ENCODE measurements around the gene NTNG2.

Gene NTNG2

DNA sequence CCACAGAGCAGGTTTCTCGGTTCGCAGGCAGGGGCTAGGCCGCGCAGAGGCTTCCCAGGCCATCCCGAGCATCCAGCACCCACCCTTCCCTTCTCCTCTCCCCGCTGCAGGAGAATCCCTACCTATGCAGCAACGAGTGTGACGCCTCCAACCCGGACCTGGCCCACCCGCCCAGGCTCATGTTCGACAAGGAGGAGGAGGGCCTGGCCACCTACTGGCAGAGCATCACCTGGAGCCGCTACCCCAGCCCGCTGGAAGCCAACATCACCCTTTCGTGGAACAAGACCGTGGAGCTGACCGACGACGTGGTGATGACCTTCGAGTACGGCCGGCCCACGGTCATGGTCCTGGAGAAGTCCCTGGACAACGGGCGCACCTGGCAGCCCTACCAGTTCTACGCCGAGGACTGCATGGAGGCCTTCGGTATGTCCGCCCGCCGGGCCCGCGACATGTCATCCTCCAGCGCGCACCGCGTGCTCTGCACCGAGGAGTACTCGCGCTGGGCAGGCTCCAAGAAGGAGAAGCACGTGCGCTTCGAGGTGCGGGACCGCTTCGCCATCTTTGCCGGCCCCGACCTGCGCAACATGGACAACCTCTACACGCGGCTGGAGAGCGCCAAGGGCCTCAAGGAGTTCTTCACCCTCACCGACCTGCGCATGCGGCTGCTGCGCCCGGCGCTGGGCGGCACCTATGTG is 36.1 kb downstream of the NTNG2 start:
- no peak for DNase-seq (ENCODE audit: low read depth, low spot score)
- Histone ChIP-seq H3K9ac (ENCODE audit: insufficient read length) (no peak overlapping the region), H3K27ac (no peak overlapping the region), H3K36me3 (ENCODE audit: insufficient read depth, low read length) (no peaks in the 10 kb centered on the region), H3K9me3 (ENCODE audit: low read depth, low read length) (no peaks in the 10 kb centered on the region), H3K4me3 (no peak overlapping the region)
- TF ChIP-seq FOXP2 (optimal IDR thresholded peaks at IDR 0.05; ENCODE audit: control extremely low read depth, extremely low read length, insufficient read depth) (no peak), EZH2 (IDR thresholded peaks at IDR 0.05) (no peak), POLR2AphosphoS5 (IDR thresholded peaks at IDR 0.05; ENCODE audit: borderline replicate concordance, low read depth, low read length) (no peak)

DNA sequence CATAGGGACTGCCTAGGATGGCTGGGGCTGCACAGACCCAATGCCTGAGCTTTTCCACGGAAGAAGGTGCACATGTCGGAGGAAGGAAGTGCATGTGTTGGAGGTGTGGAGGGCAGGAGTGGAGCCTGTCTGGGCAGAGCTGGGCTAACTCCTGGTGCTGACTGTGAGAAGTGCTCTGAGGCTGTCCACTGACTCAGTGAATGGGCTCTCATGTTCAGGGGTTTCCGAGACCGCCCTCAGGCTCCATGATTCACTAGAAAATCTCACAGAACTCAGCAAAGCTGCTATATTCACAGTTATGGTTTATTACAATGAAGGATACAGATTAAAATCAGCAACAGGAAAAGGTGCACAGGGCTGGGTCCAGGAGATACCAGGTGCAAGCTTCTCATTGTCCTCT is 37.2 kb downstream of the NTNG2 start:
- DNase-seq (ENCODE audit: low read depth, low spot score), result no peak
- Histone ChIP-seq H3K27ac (no peak overlapping the region), H3K4me3 (no peak overlapping the region), H3K9me3 (ENCODE audit: low read depth, low read length) (no peaks in the 10 kb centered on the region), H3K36me3 (ENCODE audit: insufficient read depth, low read length) (no peaks in the 10 kb centered on the region), H3K9ac (ENCODE audit: insufficient read length) (no peak overlapping the region)
- no peak for TF ChIP-seq FOXP2 (optimal IDR thresholded peaks at IDR 0.05; ENCODE audit: control extremely low read depth, extremely low read length, insufficient read depth)

DNA sequence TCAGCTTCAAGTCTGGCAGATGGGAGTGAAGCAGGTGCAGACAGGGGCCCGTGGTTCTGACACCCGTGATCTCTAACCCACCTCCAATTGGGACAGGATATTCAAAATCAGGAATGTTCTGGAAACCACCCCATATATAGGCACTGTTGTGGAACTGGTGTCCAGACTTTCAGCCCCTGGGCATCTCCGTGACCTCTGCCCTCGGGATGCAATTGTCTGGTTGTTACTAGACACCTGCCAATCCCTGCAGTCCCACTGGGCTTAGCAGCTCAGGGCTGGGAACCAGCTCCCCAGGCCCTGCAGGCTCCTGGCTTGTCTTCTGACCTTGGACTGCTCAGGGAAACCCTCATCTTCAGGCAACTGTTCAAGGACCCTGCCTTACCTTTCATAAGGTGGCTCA is 38.8 kb downstream of the NTNG2 start:
- DNase-seq (ENCODE audit: low read depth, low spot score), result no peak
- H3K36me3 ChIP-seq (ENCODE audit: insufficient read depth, low read length), result no peaks in the 10 kb centered on the region
- H3K27ac ChIP-seq, result no peak overlapping the region
- H3K9ac ChIP-seq (ENCODE audit: insufficient read length), result no peak overlapping the region
- H3K9me3 ChIP-seq (ENCODE audit: low read depth, low read length), result no peaks in the 10 kb centered on the region
- H3K4me3 ChIP-seq, result no peak overlapping the region
- TF ChIP-seq EZH2 (IDR thresholded peaks at IDR 0.05), result no peak
- TF ChIP-seq FOXP2 (optimal IDR thresholded peaks at IDR 0.05; ENCODE audit: control extremely low read depth, extremely low read length, insufficient read depth), result no peak
- no peak for TF ChIP-seq POLR2AphosphoS5 (IDR thresholded peaks at IDR 0.05; ENCODE audit: borderline replicate concordance, low read depth, low read length)

DNA sequence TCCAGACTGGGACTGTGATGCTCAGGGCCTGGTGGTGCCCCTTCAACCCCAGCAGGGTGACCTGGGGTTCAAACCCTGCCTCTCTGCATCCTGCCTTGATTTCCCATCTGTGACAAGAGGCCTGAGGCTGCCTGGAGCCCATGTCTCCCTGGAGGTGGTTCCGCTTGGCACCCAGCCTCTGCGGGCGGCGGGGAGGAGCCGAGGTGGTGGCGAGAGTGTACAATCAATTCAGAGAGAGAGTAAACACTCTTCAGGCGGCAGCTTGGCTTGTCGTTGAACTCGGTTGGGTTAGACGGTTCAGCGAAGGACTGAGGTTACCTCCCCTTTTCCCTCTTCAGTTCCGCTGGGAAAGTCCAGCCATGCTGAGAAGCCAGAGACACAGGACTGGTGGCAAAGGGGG is 39.3 kb downstream of the NTNG2 start:
- TF ChIP-seq EZH2 (IDR thresholded peaks at IDR 0.05), result no peak
- TF ChIP-seq POLR2AphosphoS5 (IDR thresholded peaks at IDR 0.05; ENCODE audit: borderline replicate concordance, low read depth, low read length), result no peak
- no peak for TF ChIP-seq FOXP2 (optimal IDR thresholded peaks at IDR 0.05; ENCODE audit: control extremely low read depth, extremely low read length, insufficient read depth)
- no peak overlapping the region for H3K4me3 ChIP-seq
- no peak for DNase-seq (ENCODE audit: low read depth, low spot score)
- H3K27ac ChIP-seq, result no peak overlapping the region
- no peaks in the 10 kb centered on the region for H3K36me3 ChIP-seq (ENCODE audit: insufficient read depth, low read length)
- H3K9ac ChIP-seq (ENCODE audit: insufficient read length), result no peak overlapping the region
- no peaks in the 10 kb centered on the region for H3K9me3 ChIP-seq (ENCODE audit: low read depth, low read length)

DNA sequence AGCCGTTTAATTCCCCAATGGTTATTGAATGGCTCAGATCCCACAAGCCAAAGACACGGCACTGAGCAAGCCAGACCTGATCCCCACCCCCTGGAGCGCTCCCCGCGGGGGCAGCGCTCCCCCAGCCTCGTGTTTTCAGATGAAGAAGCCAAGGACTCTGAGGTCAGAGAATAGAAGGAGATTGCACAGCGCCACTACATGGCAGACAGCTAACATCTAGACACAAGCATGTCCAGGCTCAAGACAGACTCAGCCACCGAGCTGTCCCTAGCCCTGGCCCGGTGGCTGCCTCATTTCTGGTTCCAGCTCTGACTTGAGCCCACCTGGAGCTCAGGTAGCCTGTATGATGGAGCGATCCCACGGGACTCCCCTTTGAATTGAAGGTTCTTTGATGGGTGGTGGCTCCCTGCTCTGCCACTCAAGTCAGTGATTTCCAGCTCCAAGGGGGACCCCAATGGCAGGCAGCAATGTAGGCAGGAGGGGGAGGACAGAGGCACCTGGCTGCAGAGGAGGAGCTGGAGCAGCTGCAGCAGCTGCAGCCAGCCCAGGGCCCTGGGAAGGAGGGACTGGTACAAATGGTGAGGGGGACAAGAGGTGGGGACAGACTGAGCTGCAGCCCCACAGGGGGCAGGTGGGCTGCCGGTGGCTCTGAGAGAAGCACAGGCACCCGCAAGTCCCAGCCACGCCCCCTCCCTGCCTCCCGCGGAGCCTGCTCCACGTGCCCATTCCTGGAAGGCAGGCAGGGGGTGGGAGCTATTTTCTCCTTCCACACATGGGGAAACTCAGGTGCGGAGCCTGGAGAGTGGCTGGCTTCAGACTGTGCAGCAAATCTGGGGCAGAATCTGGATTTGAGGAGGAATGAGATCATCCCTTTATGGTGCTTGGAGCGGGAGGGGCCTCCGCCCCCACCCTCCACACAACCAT is 40.2 kb downstream of the NTNG2 start:
- Histone ChIP-seq H3K9me3 (ENCODE audit: low read depth, low read length) (no peaks in the 10 kb centered on the region), H3K9ac (ENCODE audit: insufficient read length) (no peak overlapping the region), H3K4me3 (no peak overlapping the region), H3K27ac (no peak overlapping the region), H3K36me3 (ENCODE audit: insufficient read depth, low read length) (no peaks in the 10 kb centered on the region)
- TF ChIP-seq POLR2AphosphoS5 (IDR thresholded peaks at IDR 0.05; ENCODE audit: borderline replicate concordance, low read depth, low read length), result no peak
- no peak for TF ChIP-seq EZH2 (IDR thresholded peaks at IDR 0.05)
- TF ChIP-seq FOXP2 (optimal IDR thresholded peaks at IDR 0.05; ENCODE audit: control extremely low read depth, extremely low read length, insufficient read depth), result no peak
- DNase-seq (ENCODE audit: low read depth, low spot score), result no peak

DNA sequence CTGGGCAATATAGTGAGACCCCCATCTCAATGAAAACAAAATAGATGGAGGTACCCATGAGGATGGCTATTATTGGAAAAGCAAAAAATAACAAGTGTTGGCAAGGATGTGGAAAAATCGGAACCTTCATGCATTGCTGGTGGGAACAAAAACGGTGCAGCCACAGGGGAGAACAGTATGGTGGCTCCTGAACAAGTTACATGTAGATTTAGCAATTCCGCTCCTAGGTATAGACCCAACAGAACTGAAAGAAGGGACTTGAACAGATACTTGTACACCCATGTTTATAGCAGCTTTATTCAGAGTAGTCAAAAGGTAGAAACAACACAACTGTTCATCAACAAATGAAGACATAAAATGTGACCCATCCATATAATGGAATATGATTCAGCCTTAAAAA is 43.0 kb downstream of the NTNG2 start:
- TF ChIP-seq EZH2 (IDR thresholded peaks at IDR 0.05), result no peak
- no peak for TF ChIP-seq FOXP2 (optimal IDR thresholded peaks at IDR 0.05; ENCODE audit: control extremely low read depth, extremely low read length, insufficient read depth)
- TF ChIP-seq POLR2AphosphoS5 (IDR thresholded peaks at IDR 0.05; ENCODE audit: borderline replicate concordance, low read depth, low read length), result no peak
- no peak overlapping the region for H3K9ac ChIP-seq (ENCODE audit: insufficient read length)
- H3K4me3 ChIP-seq, result no peak overlapping the region
- H3K27ac ChIP-seq, result no peak overlapping the region
- DNase-seq (ENCODE audit: low read depth, low spot score), result no peak
- no peaks in the 10 kb centered on the region for H3K36me3 ChIP-seq (ENCODE audit: insufficient read depth, low read length)
- no peaks in the 10 kb centered on the region for H3K9me3 ChIP-seq (ENCODE audit: low read depth, low read length)

DNA sequence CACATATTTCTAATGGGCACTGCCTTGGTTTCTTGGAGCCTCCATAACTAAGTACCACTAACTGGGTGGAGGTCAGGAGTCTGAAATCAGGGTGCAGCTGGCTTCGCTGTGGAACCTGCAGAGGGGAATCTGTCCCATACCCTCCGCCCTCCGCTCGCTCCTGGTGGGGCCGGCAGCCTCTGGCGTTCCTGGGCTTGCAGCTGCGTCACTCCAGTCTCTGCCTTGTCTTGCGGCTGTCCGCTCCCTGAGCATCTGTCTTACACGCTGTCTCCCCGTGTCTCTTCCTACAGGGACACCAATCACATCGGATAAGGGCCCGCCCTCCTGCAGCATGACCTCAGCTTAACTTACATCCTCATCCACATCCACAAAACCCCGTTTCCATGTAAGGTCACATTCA is 45.4 kb downstream of the NTNG2 start:
- no peak for DNase-seq (ENCODE audit: low read depth, low spot score)
- H3K36me3 ChIP-seq (ENCODE audit: insufficient read depth, low read length), result no peaks in the 10 kb centered on the region
- no peak overlapping the region for H3K9ac ChIP-seq (ENCODE audit: insufficient read length)
- no peak for TF ChIP-seq FOXP2 (optimal IDR thresholded peaks at IDR 0.05; ENCODE audit: control extremely low read depth, extremely low read length, insufficient read depth)
- TF ChIP-seq EZH2 (IDR thresholded peaks at IDR 0.05), result no peak
- no peak for TF ChIP-seq POLR2AphosphoS5 (IDR thresholded peaks at IDR 0.05; ENCODE audit: borderline replicate concordance, low read depth, low read length)
- no peaks in the 10 kb centered on the region for H3K9me3 ChIP-seq (ENCODE audit: low read depth, low read length)
- H3K4me3 ChIP-seq, result no peak overlapping the region
- no peak overlapping the region for H3K27ac ChIP-seq

DNA sequence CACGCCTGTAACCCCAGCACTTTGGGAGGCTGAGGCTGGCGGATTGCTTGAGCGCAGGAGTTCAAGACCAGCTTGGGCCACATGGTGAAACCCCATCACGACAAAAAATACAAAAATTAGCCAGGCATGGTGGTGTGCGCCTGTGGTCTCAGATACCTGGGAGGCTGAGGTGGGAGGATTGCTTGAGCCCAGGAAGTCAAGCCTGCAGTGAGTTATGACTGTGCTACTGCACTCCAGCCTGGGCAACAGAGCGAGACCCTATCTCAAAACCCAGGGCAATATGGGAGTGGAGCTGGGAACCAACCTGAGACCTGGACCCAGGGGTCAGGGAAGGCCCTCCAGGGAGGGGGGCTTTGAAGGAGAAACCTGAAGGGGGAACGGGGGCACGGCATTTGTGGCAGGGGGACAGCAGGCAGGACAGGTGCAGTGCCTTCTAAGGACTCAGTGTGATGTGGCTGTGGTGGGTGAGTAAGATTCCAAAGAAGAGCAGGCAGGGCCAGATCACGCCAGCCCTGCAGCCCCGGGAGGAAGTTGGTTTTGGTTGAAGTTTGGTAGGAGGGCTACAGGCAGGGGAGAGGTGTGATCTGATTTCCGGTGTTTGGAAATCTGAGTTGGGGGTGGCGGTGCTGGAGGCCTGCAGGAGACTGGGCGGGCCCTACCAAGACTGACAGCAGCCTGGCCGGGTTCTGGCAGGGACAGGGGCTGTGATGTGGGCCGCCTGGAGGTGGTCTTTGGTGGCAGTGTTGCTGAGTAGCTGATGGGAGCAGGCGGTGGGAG is 46.2 kb downstream of the NTNG2 start:
- no peaks in the 10 kb centered on the region for H3K9me3 ChIP-seq (ENCODE audit: low read depth, low read length)
- no peak overlapping the region for H3K4me3 ChIP-seq
- H3K27ac ChIP-seq, result no peak overlapping the region
- TF ChIP-seq EZH2 (IDR thresholded peaks at IDR 0.05), result no peak
- no peak for TF ChIP-seq FOXP2 (optimal IDR thresholded peaks at IDR 0.05; ENCODE audit: control extremely low read depth, extremely low read length, insufficient read depth)
- no peak for TF ChIP-seq POLR2AphosphoS5 (IDR thresholded peaks at IDR 0.05; ENCODE audit: borderline replicate concordance, low read depth, low read length)
- DNase-seq (ENCODE audit: low read depth, low spot score), result no peak
- no peak overlapping the region for H3K9ac ChIP-seq (ENCODE audit: insufficient read length)
- H3K36me3 ChIP-seq (ENCODE audit: insufficient read depth, low read length), result no peaks in the 10 kb centered on the region

Measured in SK-N-MC (cell line).